Stimulated activated memory B cell treated with anti-CD40 and anti-IgM and Interleukin-4, amounts not matched to agents 10 μg/mL and 1 μg/mL and 100 μg/mL, for 72 hours (primary cell): ENCODE data around the gene ARF1.

Source experiments
- ATAC-seq: fragments of 150-1000 bp; cut with Tn5 transposase; 2 replicates; pipeline ENCODE4 v1.10.0; 2021
- H3K27ac Mint-ChIP-seq: one replicate; pipeline ENCODE4 v1.8.0; 2022; ENCODE audit warnings: mild to moderate bottlenecking, mixed read lengths
- H3K27me3 Mint-ChIP-seq: one replicate; pipeline ENCODE4 v1.8.0; 2022; ENCODE audit warnings: mixed read lengths
- H3K36me3 Mint-ChIP-seq: one replicate; pipeline ENCODE4 v1.8.0; 2022; ENCODE audit warnings: mixed read lengths
- H3K4me1 Mint-ChIP-seq: one replicate; pipeline ENCODE4 v1.8.0; 2022; ENCODE audit warnings: mixed read lengths
- H3K4me3 Mint-ChIP-seq: one replicate; pipeline ENCODE4 v1.8.0; 2022; ENCODE audit warnings: mild to moderate bottlenecking, moderate library complexity, mixed read lengths
- H3K9me3 Mint-ChIP-seq: one replicate; pipeline ENCODE4 v1.8.0; 2022; ENCODE audit warnings: mixed read lengths

The ARF1 gene

GRCh38 chr1:228073857-228074545 is 8.5 kb upstream of the ARF1 start:
- Mint-ChIP-seq H3K4me3 (no peak overlapping the region), H3K27me3 (no peaks in the 10 kb centered on the region), H3K36me3 (no peaks in the 10 kb centered on the region), H3K27ac (no peak overlapping the region), H3K9me3 (no peaks in the 10 kb centered on the region), H3K4me1 (peaks cover 36% of the 10 kb centered on the region)
- no peak for ATAC-seq

- H3K27ac Mint-ChIP-seq, result no peak overlapping the region
- ATAC-seq, result no peak
- no peak overlapping the region for H3K4me3 Mint-ChIP-seq
- H3K4me1 Mint-ChIP-seq, result peaks cover 45% of the 10 kb centered on the region
- no peaks in the 10 kb centered on the region for H3K36me3 Mint-ChIP-seq
- H3K27me3 Mint-ChIP-seq, result no peaks in the 10 kb centered on the region
- no peaks in the 10 kb centered on the region for H3K9me3 Mint-ChIP-seq
Observed at GRCh38 chr1:228074954-228075730, 7.4 kb upstream of the ARF1 start.

GRCh38 chr1:228075801-228076271 is 6.7 kb upstream of the ARF1 start:
- Mint-ChIP-seq H3K4me1 (peaks cover 48% of the 10 kb centered on the region), H3K9me3 (no peaks in the 10 kb centered on the region), H3K27ac (no peak overlapping the region), H3K4me3 (no peak overlapping the region), H3K27me3 (no peaks in the 10 kb centered on the region), H3K36me3 (no peaks in the 10 kb centered on the region)
- ATAC-seq, result no peak

- H3K4me3 Mint-ChIP-seq, result no peak overlapping the region
- H3K36me3 Mint-ChIP-seq, result no peaks in the 10 kb centered on the region
- H3K4me1 Mint-ChIP-seq, result peaks cover 56% of the 10 kb centered on the region
- H3K9me3 Mint-ChIP-seq, result no peaks in the 10 kb centered on the region
- no peak for ATAC-seq
- no peaks in the 10 kb centered on the region for H3K27me3 Mint-ChIP-seq
- no peak overlapping the region for H3K27ac Mint-ChIP-seq
Observed at GRCh38 chr1:228076796-228077430, 5.6 kb upstream of the ARF1 start.

- Mint-ChIP-seq H3K27ac (no peak overlapping the region), H3K4me1 (peaks cover 52% of the 10 kb centered on the region), H3K27me3 (no peaks in the 10 kb centered on the region), H3K9me3 (no peaks in the 10 kb centered on the region), H3K36me3 (no peaks in the 10 kb centered on the region), H3K4me3 (no peak overlapping the region)
- ATAC-seq, result no peak
Observed at GRCh38 chr1:228077565-228078330, 4.8 kb upstream of the ARF1 start.

- H3K27ac Mint-ChIP-seq, result no peak overlapping the region
- no peak for ATAC-seq
- H3K4me3 Mint-ChIP-seq, result no peak overlapping the region
- H3K36me3 Mint-ChIP-seq, result no peaks in the 10 kb centered on the region
- peaks cover 50% of the 10 kb centered on the region for H3K4me1 Mint-ChIP-seq
- no peaks in the 10 kb centered on the region for H3K9me3 Mint-ChIP-seq
- H3K27me3 Mint-ChIP-seq, result no peaks in the 10 kb centered on the region
Observed at GRCh38 chr1:228079013-228079412, 3.5 kb upstream of the ARF1 start.

- H3K27me3 Mint-ChIP-seq, result no peaks in the 10 kb centered on the region
- H3K27ac Mint-ChIP-seq, result no peak overlapping the region
- H3K9me3 Mint-ChIP-seq, result no peaks in the 10 kb centered on the region
- no peak overlapping the region for H3K4me3 Mint-ChIP-seq
- ATAC-seq, result no peak
- no peaks in the 10 kb centered on the region for H3K36me3 Mint-ChIP-seq
- H3K4me1 Mint-ChIP-seq, result peaks cover 53% of the 10 kb centered on the region
Observed at GRCh38 chr1:228079601-228080263, 2.8 kb upstream of the ARF1 start.

GRCh38 chr1:228081144-228081543 is 1.4 kb upstream of the ARF1 start:
- Mint-ChIP-seq H3K4me1 (peaks cover 67% of the 10 kb centered on the region), H3K27ac (peak overlapping the region; percentile 93), H3K27me3 (no peaks in the 10 kb centered on the region), H3K4me3 (peak overlapping the region; percentile 94), H3K36me3 (no peaks in the 10 kb centered on the region), H3K9me3 (no peaks in the 10 kb centered on the region)
- ATAC-seq, result no peak

GRCh38 chr1:228081578-228082213 is 812 bp upstream of the ARF1 start:
- H3K27ac Mint-ChIP-seq, result peak overlapping the region; percentile 93
- no peaks in the 10 kb centered on the region for H3K36me3 Mint-ChIP-seq
- H3K4me3 Mint-ChIP-seq, result peak overlapping the region; percentile 94
- H3K27me3 Mint-ChIP-seq, result no peaks in the 10 kb centered on the region
- ATAC-seq, result peak; percentile 48
- H3K4me1 Mint-ChIP-seq, result peaks cover 72% of the 10 kb centered on the region
- H3K9me3 Mint-ChIP-seq, result no peaks in the 10 kb centered on the region

- H3K4me1 Mint-ChIP-seq, result peaks cover 75% of the 10 kb centered on the region
- H3K36me3 Mint-ChIP-seq, result peaks cover 7% of the 10 kb centered on the region
- no peaks in the 10 kb centered on the region for H3K9me3 Mint-ChIP-seq
- H3K4me3 Mint-ChIP-seq, result peak overlapping the region; percentile 94
- peak overlapping the region; percentile 93 for H3K27ac Mint-ChIP-seq
- H3K27me3 Mint-ChIP-seq, result no peaks in the 10 kb centered on the region
- peak; percentile 21 for ATAC-seq
Observed at GRCh38 chr1:228082918-228083870, 686 bp downstream of the ARF1 start.

- Mint-ChIP-seq H3K9me3 (no peaks in the 10 kb centered on the region), H3K36me3 (peaks cover 7% of the 10 kb centered on the region), H3K27me3 (no peaks in the 10 kb centered on the region), H3K4me3 (peak overlapping the region; percentile 94), H3K4me1 (peaks cover 80% of the 10 kb centered on the region), H3K27ac (peak overlapping the region; percentile 93)
- no peak for ATAC-seq
Observed at GRCh38 chr1:228083871-228084278, 1.4 kb downstream of the ARF1 start.

- peaks cover 7% of the 10 kb centered on the region for H3K36me3 Mint-ChIP-seq
- H3K4me3 Mint-ChIP-seq, result peak overlapping the region; percentile 94
- H3K9me3 Mint-ChIP-seq, result no peaks in the 10 kb centered on the region
- peaks cover 80% of the 10 kb centered on the region for H3K4me1 Mint-ChIP-seq
- peak overlapping the region; percentile 93 for H3K27ac Mint-ChIP-seq
- no peak for ATAC-seq
- no peaks in the 10 kb centered on the region for H3K27me3 Mint-ChIP-seq
Observed at GRCh38 chr1:228084325-228084724, 1.8 kb downstream of the ARF1 start.

- H3K27me3 Mint-ChIP-seq, result no peaks in the 10 kb centered on the region
- no peaks in the 10 kb centered on the region for H3K9me3 Mint-ChIP-seq
- peak overlapping the region; percentile 93 for H3K27ac Mint-ChIP-seq
- H3K4me3 Mint-ChIP-seq, result peak overlapping the region; percentile 94
- ATAC-seq, result no peak
- peaks cover 81% of the 10 kb centered on the region for H3K4me1 Mint-ChIP-seq
- H3K36me3 Mint-ChIP-seq, result peaks cover 7% of the 10 kb centered on the region
Observed at GRCh38 chr1:228084797-228085196, 2.3 kb downstream of the ARF1 start.
